IPS-18a (cell line): Measurements from ENCODE around the gene AAR2.

ENCODE experiments used
- H3K27ac ChIP-seq: one replicate; pipeline ENCODE4 v1.5.1; 2013; ENCODE audit warnings: low read length
- H3K27me3 ChIP-seq: one replicate; pipeline ENCODE4 v1.6.1; 2013; ENCODE audit warnings: mild to moderate bottlenecking, low read length; ENCODE audit not compliant: control insufficient read depth, insufficient read depth
- H3K36me3 ChIP-seq: one replicate; pipeline ENCODE4 v1.6.1; 2013; ENCODE audit warnings: low read depth, low read length; ENCODE audit not compliant: control insufficient read depth
- H3K4me1 ChIP-seq: one replicate; pipeline ENCODE4 v1.6.1; 2013; ENCODE audit warnings: low read depth, low read length; ENCODE audit not compliant: control insufficient read depth
- H3K4me3 ChIP-seq: one replicate; pipeline ENCODE4 v1.5.1; 2013; ENCODE audit warnings: low read length
- H3K9ac ChIP-seq: one replicate; pipeline ENCODE4 v1.6.1; 2013; ENCODE audit warnings: mild to moderate bottlenecking, low read length, moderate library complexity
- H3K9me3 ChIP-seq: one replicate; pipeline ENCODE4 v1.6.1; 2013; ENCODE audit warnings: low read depth, low read length; ENCODE audit not compliant: control insufficient read depth

The AAR2 gene

DNA sequence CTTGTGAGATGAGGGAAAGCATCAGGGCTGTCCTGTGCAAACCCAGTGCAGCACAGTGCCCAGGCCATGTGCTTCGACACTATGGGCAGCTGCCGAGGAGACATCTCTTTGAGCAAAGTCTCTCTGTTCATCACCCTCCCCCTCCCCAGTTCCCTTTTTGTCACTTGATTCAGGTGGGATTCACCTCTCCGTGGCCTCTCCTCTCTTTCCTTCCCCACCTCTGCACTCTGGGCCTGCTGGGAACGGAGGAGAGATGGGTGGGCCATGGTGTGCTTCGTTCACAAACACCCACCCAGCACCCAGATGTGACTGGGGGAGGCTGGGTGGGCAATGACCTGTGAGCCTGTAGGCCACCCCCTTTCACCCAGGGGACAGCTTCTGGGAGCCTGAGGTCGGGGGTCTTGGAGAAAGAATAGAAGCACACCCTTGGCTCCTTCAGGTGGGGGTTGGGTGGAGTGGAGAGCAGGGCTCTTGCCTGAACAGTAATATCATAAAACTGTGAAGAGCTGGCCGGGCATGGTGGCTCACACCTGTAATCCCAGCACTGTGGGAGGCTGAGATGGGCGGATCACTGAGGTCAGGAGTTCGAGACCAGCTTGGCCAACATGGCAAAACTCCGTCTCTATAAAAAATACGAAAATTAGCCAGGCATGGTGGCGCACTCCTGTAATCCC is 36.4 kb downstream of the AAR2 start:
- H3K4me3 ChIP-seq = no peak overlapping the region
- H3K36me3 ChIP-seq = no peaks in the 10 kb centered on the region
- H3K4me1 ChIP-seq = no peaks in the 10 kb centered on the region
- H3K27me3 ChIP-seq = no peaks in the 10 kb centered on the region
- H3K27ac ChIP-seq = no peak overlapping the region
- H3K9me3 ChIP-seq = no peaks in the 10 kb centered on the region
- no peak overlapping the region for H3K9ac ChIP-seq

DNA sequence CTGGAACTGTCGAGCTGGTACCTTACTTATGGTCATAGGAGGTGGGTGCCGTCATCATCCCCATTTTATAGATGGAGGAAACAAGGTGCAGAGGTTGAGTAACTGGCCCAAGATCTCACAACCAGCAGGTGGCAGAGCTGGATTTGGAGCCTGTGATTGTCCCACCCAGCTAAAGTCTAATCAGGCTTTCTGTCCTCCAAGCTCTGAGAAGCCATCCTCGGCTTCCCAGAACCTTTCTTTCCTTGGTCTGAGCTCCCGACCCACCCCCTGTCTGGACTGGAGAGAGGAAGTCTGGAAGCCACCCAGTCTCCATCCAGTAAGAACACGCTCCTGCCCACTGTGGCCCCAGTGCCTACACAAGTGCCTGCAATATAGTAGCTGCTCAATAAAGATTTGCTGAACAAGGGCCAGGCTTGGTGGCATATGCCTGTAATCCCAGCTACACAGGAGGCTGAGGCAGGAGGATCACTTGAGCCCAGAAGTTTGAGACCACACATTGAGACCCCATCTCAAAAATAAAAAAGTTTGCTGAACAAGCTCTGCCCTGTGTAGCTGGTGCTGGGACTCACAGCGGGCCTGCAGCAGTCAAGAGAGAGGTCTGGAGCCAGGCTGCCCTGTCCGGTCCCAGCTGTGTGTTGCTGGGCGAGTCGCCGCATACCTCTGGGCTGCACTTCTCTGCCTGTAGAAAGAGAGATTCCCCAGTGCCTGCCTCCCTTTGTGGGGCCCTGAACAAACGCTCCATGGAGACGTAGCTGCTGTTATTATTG is 37.3 kb downstream of the AAR2 start:
- H3K36me3 ChIP-seq = no peaks in the 10 kb centered on the region
- no peaks in the 10 kb centered on the region for H3K27me3 ChIP-seq
- no peaks in the 10 kb centered on the region for H3K9me3 ChIP-seq
- no peak overlapping the region for H3K4me3 ChIP-seq
- no peak overlapping the region for H3K9ac ChIP-seq
- no peaks in the 10 kb centered on the region for H3K4me1 ChIP-seq
- H3K27ac ChIP-seq = no peak overlapping the region

DNA sequence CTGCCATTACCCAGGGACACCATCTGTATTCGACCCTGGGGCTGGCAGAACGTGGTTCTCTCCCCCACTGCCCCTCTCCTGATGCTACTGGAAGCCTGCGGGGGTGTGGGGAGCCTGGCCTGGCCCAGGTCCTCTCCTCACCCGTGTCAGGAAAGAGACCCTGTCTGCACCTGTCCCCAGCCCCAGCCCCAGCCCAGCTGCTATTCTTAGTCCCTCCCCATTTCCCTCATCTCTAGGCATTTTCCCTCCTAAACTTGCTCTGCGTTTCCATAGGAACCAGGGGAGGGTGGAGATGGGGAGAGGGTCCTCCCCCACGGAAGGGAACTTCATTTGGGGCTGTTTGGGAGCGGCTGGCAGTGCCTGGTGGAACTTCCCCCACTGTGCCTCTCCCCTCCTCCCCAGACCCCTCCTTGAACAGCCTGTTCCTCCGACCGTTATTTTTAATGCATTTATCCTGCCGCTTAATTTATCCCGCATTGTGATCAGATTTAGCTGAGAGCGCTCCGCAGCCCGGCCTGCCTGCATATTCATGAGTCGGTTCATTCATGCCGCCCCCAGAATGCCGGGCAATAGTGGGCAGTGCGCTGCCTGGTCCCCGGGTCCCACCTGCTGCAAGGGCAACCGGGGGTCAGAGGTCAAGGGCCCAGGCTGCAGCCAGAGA is 38.0 kb downstream of the AAR2 start:
- Histone ChIP-seq H3K9me3 (no peaks in the 10 kb centered on the region), H3K36me3 (no peaks in the 10 kb centered on the region), H3K27ac (no peak overlapping the region), H3K9ac (no peak overlapping the region), H3K4me1 (no peaks in the 10 kb centered on the region), H3K4me3 (no peak overlapping the region), H3K27me3 (no peaks in the 10 kb centered on the region)

DNA sequence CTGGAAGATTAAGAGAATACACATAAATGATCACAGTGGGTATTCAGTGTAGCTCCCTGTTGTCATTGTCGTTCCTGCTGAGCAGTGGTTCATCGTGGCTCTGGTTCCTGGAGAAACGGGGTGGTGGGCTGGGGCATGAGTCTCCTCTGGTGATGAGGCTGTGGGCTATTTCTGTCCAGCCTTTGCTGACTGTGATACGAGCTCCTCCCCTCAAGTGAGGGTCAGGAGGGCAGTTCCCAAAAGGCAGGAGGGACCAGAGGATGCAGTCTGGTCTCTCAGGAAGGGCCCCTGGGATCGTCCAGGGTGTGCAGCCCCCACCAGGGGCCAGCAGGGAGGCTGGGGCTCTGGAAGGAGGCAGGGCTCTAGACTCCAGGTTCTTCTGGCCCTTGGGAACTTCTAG is 38.7 kb downstream of the AAR2 start:
- Histone ChIP-seq H3K9me3 (no peaks in the 10 kb centered on the region), H3K27ac (no peak overlapping the region), H3K9ac (no peak overlapping the region), H3K4me1 (no peaks in the 10 kb centered on the region), H3K36me3 (no peaks in the 10 kb centered on the region), H3K27me3 (no peaks in the 10 kb centered on the region), H3K4me3 (no peak overlapping the region)

DNA sequence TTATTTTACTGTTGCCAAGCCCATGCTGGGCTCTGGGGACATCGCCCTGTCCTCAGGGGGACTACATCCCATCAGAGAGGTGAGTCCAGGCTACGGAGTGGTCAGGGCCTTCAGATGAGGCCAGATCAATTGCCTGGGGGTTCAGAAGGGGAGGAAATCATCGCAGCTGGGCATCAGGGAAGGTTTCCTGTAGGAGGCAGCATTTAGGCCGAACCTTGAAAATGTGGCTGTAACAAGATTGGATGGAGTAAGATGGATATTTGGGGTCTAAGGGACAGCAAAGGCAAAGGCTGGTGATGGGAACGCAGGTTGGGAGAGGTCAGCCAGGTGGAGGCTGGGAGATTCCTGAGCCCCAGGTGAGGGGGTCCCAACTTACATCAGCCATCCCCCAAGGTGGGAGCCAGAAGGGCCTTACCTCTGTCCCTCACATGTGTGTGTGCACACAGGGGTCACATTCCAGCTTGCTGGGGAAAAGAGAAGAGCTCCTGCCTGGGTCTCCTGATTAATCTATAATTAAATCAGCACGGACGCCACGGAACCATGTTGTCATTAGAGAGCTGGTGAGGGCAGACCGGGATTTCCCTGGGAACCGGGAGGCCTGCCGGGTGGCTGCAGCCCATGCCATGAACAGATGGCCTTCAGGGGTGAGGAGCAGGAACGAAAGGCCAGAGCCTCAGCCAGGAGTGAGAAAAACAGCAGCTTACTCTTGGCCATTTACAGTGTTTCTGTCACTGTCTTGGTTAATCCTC is 39.3 kb downstream of the AAR2 start:
- Histone ChIP-seq H3K27me3 (no peaks in the 10 kb centered on the region), H3K9ac (no peak overlapping the region), H3K4me1 (no peaks in the 10 kb centered on the region), H3K27ac (no peak overlapping the region), H3K4me3 (no peak overlapping the region), H3K9me3 (no peaks in the 10 kb centered on the region), H3K36me3 (no peaks in the 10 kb centered on the region)

DNA sequence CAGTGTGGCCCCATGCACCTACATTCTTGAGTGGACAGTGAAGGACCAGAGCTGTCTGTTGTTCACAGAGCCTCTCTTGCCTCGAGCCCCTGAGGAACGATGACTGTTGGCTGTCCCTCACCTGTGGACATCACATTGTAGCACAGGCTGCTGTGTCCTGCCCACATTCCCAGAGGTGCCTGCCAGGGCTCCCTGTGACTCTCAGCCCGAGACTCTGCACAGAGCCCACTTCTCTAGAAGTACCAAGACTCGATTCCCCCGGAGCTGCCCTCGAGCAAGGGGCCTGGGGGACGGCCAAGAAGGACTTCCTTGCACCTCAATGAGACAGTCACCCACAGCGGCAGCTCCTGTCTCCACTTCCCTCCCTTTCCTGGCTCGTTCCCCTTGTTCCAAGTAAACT is 41.3 kb downstream of the AAR2 start:
- H3K27me3 ChIP-seq = no peaks in the 10 kb centered on the region
- H3K4me1 ChIP-seq = no peaks in the 10 kb centered on the region
- no peaks in the 10 kb centered on the region for H3K36me3 ChIP-seq
- no peak overlapping the region for H3K27ac ChIP-seq
- no peaks in the 10 kb centered on the region for H3K9me3 ChIP-seq
- no peak overlapping the region for H3K9ac ChIP-seq
- H3K4me3 ChIP-seq = no peak overlapping the region

DNA sequence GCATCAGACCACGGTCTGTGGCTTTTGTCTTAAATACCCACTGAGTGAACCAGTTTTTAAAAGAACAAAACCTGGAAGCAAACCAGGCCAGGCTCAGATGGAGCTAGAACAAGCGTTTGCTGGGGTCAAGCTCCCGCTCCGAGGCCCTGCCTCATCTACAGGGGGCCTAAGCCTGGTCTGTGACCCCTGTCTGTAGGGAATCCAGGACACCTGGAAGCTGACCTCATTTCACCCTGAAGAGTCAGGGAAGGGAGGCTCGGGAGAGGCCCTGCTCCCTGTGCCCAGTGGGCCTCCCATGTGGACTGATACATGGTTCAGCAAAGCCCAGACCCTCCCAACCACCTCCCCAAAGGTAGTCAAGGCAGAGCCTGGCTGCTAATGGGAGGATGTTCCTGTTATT is 43.1 kb downstream of the AAR2 start:
- Histone ChIP-seq H3K36me3 (no peaks in the 10 kb centered on the region), H3K4me3 (no peak overlapping the region), H3K27ac (no peak overlapping the region)

DNA sequence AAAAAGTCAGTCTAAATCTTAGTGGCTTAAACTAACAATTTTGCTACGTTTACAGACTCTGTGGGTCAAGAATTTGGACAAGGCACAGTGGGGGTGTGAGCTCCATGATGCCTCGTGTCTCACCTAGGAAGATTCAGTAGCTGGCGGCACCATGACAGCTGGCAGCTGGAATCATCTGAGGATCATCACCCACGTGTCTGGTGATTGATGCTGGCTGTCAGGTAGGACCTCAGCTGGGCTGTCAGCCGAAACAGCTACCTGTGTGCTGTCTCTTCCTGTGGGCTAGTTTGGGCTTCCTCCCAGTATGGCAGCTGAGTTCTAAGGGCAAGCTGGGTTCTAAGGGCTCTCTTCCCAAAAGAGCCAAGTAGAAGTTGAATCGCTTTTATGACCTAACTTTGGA is 43.5 kb downstream of the AAR2 start:
- H3K27me3 ChIP-seq = no peaks in the 10 kb centered on the region
- no peaks in the 10 kb centered on the region for H3K4me1 ChIP-seq
- H3K9me3 ChIP-seq = no peaks in the 10 kb centered on the region
- no peak overlapping the region for H3K4me3 ChIP-seq
- H3K27ac ChIP-seq = no peak overlapping the region
- H3K9ac ChIP-seq = no peak overlapping the region
- no peaks in the 10 kb centered on the region for H3K36me3 ChIP-seq

More for the DNA sequence above, 43.1 kb downstream of the AAR2 start:
- H3K9me3 ChIP-seq = no peaks in the 10 kb centered on the region
- H3K4me1 ChIP-seq = no peaks in the 10 kb centered on the region
- no peak overlapping the region for H3K9ac ChIP-seq
- H3K27me3 ChIP-seq = no peaks in the 10 kb centered on the region

DNA sequence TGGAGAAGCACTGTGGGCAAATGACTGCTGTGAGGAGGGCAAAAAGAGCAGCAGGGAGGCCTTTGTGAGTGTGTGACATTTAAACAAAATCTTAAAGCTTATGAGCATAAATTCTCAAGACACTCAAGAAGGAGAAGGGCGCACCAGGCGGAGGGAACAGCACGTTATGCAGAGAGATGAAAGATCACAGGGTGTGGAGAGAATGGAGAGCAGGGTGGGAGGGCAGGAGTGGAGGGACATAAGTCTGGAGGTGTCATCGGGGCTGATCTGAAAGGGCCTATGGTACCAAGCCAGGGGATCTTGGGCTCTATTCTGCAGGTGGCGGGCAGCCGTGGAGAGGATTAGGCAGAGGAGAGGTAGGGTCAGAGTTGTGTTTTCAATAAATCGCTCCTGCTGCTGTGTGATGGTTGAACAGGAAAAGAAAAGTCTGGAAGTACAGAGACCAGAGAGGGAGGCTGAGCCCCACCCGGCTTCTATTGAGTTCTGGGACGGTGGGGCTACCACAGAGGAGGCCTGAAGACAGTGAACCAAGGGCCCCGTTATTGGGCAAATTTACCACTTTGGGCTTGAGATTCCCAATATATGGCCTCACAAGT is 45.6 kb downstream of the AAR2 start:
- H3K36me3 ChIP-seq = no peaks in the 10 kb centered on the region
- H3K9ac ChIP-seq = no peak overlapping the region
- no peak overlapping the region for H3K4me3 ChIP-seq
- no peaks in the 10 kb centered on the region for H3K9me3 ChIP-seq
- no peaks in the 10 kb centered on the region for H3K4me1 ChIP-seq
- H3K27ac ChIP-seq = no peak overlapping the region
- H3K27me3 ChIP-seq = no peaks in the 10 kb centered on the region

DNA sequence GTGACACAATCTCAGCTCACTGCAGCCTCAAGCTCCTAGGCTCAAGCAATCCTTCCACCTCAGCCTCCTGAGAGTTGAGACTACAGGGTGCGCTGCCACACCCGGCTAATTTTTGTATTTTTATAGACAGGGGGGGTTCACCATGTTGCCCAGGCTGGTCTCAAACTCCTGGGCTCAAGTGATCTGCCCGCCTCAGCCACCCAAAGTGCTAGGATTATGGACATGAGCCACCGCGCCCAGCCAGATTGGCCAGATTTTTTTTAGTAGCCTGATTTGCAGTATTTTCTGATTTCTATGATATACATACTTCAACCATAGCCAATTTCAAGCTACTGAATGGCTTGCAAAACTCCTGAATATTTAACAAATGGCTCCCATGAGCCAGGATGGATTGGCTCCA is 48.5 kb downstream of the AAR2 start:
- Histone ChIP-seq H3K4me1 (no peaks in the 10 kb centered on the region), H3K9me3 (no peaks in the 10 kb centered on the region), H3K9ac (no peak overlapping the region), H3K36me3 (no peaks in the 10 kb centered on the region), H3K4me3 (no peak overlapping the region), H3K27me3 (no peaks in the 10 kb centered on the region), H3K27ac (no peak overlapping the region)

DNA sequence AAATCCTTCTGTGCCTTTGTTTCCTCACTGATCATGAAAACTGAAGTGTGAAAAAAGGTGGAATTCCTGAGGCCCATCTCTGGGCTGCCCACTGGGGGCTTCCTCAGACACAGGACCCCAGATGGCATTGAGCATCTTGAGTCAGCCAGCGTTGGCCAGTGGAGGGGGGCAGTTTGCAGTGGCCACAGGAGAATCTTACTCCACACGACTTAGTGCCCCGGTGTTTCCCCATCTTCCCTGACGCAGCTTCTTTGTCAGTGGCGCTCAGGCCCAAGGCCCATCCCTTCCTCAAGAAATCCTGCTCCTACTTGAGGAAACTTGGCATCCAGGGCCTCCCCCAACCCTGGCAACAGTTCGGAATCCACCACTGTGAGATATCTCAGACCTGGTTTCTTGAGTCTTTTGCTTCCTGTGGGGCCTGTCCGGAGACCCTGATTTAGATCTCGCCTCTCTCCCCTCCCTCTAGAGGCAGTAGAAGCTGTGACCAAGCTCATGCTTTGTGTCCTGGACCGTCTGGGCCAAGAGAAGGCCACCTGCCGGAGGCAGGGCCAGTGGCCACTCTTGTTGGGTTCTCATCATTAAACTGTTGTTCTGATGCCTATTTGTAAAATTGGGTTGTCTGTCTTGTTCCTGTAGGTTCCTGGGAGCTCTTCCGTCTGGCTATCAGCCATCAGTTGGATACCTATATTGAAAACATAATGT is 49.6 kb downstream of the AAR2 start:
- Histone ChIP-seq H3K4me1 (no peaks in the 10 kb centered on the region), H3K27me3 (no peaks in the 10 kb centered on the region), H3K27ac (no peak overlapping the region)

More for the DNA sequence above, 49.6 kb downstream of the AAR2 start:
- no peak overlapping the region for H3K4me3 ChIP-seq
- no peak overlapping the region for H3K9ac ChIP-seq
- no peaks in the 10 kb centered on the region for H3K9me3 ChIP-seq
- no peaks in the 10 kb centered on the region for H3K36me3 ChIP-seq
